ENCODE results near the gene NPBWR2.

Gene NPBWR2

DNA sequence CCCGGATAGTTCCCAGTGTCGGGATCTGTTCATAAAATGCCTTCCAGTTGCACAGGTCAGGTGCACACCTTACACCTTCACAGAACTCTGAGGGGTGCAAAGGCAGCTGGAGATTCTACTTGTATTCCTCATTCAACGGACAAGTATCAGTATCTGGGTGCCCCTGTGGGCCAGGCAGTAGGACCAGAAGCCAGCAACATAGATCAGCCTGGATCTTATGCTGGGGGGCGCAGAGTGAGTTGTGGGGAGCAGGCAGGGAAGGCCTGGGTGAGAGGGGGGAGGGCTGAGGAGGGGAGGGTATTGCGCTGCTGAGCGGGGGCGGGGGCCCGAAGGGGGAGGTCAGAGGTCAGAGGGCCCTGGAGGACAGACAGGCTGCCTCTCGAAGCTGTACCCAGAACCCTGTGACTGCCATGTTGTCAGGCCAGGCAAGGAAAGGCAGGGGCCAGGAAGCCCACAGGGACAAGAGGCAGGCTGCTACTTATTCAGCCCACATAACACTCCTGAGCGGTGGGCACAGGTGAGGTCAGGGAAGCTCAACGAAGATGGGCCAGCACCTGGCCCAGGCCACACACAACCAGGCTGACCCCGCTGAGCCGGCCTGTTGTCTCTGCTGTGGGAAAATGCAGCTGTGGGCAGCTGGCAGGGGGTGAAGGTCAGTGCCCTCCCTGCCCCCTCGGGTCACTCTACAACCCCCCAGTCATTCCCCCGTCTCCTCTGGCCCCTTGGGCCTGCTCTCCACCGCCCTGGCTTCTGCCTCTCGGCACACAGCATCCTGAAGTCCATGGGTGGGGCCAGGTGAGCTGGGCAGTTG, 26.3 kb downstream of the NPBWR2 start:
- Histone ChIP-seq H3K9me3 (replicated peaks in 1 of 11) (peaks cover 0 to 5% (median 2%) of the 10 kb centered on the region in 11 experiments; a peak in 12 of 22 replicates), H3K9ac (peak overlapping the region; percentile 82 to 93 (median 90)), H3K36me3 (peaks cover 0 to 8% (median 5%) of the 10 kb centered on the region in 11 experiments; a peak in 15 of 22 replicates), H3K27me3 (peaks cover 24 to 33% (median 29%) of the 10 kb centered on the region in 11 experiments), H3K4me2 (peak overlapping the region; percentile 91 to 100 (median 99)), H3K4me3 (peak overlapping the region; percentile 75 to 98 (median 88)), H4K20me1 (peaks cover 12 to 48% (median 29%) of the 10 kb centered on the region in 11 experiments; a peak in 19 of 22 replicates), H3K27ac (peak overlapping the region in 3 of 11 experiments; percentile 56 to 94 (median 93); a peak in 5 of 22 replicates), H3K4me1 (peaks cover 43 to 78% (median 66%) of the 10 kb centered on the region in 10 experiments)
- TF ChIP-seq Cebpa-rat (IDR thresholded peaks at IDR 0.05) = no peak

DNA sequence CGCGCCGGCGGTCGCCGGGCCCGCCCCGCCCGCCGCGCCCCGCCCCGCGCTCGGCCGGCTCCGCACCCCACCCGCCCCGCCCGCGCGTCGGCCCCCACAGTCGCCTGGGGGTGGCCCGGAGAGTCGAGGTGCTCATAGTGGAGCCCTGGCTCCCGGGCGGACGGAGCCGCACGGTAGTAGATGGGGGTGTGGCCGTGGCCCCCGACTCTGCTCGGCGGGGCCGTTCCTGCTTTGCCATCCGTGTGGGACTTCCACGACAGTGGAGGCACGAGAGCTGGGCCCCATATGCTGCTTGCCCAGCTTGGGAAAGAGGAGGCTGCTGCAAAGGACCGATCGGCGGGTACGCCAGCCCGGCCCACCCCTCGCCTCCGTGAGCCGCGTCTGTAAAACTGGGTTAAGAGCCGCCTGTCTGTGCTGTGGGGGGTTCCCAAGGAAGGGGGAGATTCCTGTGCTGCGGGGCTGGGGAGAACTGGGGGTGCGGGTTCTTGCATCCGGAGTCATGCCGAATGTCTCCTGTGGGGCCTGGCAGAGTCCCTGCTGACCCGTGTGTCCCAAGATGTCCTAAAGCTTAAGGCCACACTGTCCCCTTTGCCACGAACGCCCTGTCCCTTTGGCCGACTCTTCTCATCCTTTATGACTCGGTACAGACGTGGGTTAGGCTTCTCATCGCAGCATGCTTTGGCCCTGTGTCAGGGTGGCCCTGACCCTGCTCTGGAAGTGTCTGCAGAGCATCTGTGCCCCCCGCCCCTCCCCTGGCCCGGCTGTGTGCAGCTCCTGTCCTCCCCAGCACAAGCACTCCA, 27.2 kb downstream of the NPBWR2 start, which contains the start of gene OPRL1:
TSS of gene OPRL1 (plus strand) at position 70 of the 800 bp plus-strand sequence. CDS start 12,639 bp downstream, outside the sequence.
- H3K4me3 ChIP-seq = peak within 1 kb of the TSS; percentile 75 to 98 (median 88)
- no peak for TF ChIP-seq Cebpa-rat (IDR thresholded peaks at IDR 0.05)
- peaks cover 52 to 86% (median 74%) of the 10 kb centered on the region in 10 experiments for H3K4me1 ChIP-seq
- peak within 1 kb of the TSS; percentile 86 to 93 (median 91) for H3K9ac ChIP-seq
- no peaks in the 10 kb centered on the region for H3K9me3 ChIP-seq (replicated peaks in 1 of 11)
- peak within 1 kb of the TSS; percentile 85 to 95 (median 92) for H3K27ac ChIP-seq
- H3K36me3 ChIP-seq = peaks cover 0 to 16% (median 12%) of the 10 kb centered on the region in 11 experiments; a peak in 17 of 22 replicates
- peak within 1 kb of the TSS; percentile 97 to 100 (median 100) for H3K4me2 ChIP-seq
- H4K20me1 ChIP-seq = peaks cover 16 to 56% (median 37%) of the 10 kb centered on the region in 11 experiments; a peak in 20 of 22 replicates
- peaks cover 16 to 25% (median 21%) of the 10 kb centered on the region in 11 experiments for H3K27me3 ChIP-seq

DNA sequence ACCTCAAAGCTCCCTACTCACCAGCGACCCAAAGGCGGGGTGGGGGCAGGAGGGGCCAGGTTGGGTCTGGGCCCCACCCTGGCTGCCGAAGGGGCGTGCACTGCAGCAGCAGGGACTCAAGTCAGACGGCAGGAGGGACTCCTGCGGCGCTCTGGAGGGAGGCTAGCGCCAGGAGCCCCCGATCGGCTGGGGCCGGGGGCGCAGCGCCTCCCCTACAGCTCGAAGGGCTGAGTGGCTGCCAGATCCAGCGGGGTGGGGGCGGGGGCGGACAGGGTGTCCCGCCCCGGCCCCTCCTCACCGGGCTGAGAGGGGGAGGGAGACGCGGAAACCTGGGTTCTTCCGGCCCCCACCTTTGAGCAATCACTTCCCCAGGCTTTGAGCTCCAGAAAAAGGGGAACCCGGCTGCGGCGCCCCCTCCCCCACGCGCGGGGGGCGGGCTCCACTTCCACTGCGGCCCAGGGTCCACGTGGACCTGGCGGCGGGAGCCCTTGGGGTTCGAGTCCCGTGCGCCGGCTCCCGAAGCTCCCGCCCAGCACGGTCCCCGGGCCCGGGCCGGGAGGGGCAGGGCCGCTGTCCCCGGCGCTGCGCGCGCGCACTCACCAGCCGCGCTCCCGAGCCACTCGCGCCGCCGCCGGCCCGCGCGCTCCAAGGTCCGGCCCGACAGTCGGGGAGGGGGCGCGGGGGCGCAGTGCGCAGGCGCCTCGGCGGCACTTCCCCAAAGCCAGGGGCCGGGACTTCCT, 27.9 kb downstream of the NPBWR2 start, which contains the start of gene RGS19:
TSS of gene RGS19 (minus strand) at position 246 of the 740 bp plus-strand sequence. CDS start 2,632 bp downstream, outside the sequence.
- Histone ChIP-seq H3K36me3 (peaks cover 1 to 24% (median 19%) of the 10 kb centered on the region in 11 experiments; a peak in 20 of 22 replicates), H3K27ac (peak within 1 kb of the TSS; percentile 85 to 95 (median 92)), H3K27me3 (peaks cover 9 to 17% (median 14%) of the 10 kb centered on the region in 11 experiments), H3K4me3 (peak within 1 kb of the TSS; percentile 75 to 98 (median 88)), H3K4me2 (peak within 1 kb of the TSS; percentile 97 to 100 (median 100)), H4K20me1 (peaks cover 16 to 57% (median 39%) of the 10 kb centered on the region in 11 experiments; a peak in 21 of 22 replicates), H3K9ac (peak within 1 kb of the TSS; percentile 86 to 93 (median 91)), H3K4me1 (peaks cover 56 to 91% (median 79%) of the 10 kb centered on the region in 10 experiments), H3K9me3 (replicated peaks in 1 of 11) (no peaks in the 10 kb centered on the region)
- 0 out of 22 replicates have a peak, but pooled peaks of 1 of the 11 experiments have one; percentile 17 for TF ChIP-seq Cebpa-rat (IDR thresholded peaks at IDR 0.05)

DNA sequence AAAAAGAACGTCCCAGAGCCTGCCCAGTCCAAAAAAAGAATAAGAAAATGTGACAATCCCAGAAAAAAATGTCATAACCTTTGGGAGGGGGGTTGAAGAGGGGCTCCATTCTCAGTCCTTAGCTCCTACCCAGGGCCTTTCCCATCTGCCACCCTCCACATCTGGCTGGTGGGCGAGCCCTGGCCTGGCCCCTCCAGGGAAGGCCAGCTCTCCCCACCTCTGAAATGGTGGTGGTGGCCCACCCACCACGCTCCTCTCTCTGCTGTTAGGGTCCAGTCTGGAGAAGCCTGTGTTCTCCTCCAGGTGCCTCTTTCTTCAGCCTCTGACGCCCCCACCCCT, 28.5 kb downstream of the NPBWR2 start:
- Histone ChIP-seq H3K4me1 (peaks cover 56 to 91% (median 79%) of the 10 kb centered on the region in 10 experiments), H3K9ac (peak overlapping the region; percentile 86 to 93 (median 91)), H3K36me3 (peaks cover 7 to 29% (median 24%) of the 10 kb centered on the region in 11 experiments), H4K20me1 (peaks cover 18 to 57% (median 42%) of the 10 kb centered on the region in 11 experiments), H3K27me3 (peaks cover 3 to 12% (median 8%) of the 10 kb centered on the region in 11 experiments), H3K4me2 (peak overlapping the region; percentile 93 to 100 (median 99)), H3K27ac (peak overlapping the region; percentile 85 to 95 (median 92)), H3K9me3 (replicated peaks in 1 of 11) (no peaks in the 10 kb centered on the region), H3K4me3 (peak overlapping the region; percentile 75 to 98 (median 88))
- TF ChIP-seq Cebpa-rat (IDR thresholded peaks at IDR 0.05) = no peak

DNA sequence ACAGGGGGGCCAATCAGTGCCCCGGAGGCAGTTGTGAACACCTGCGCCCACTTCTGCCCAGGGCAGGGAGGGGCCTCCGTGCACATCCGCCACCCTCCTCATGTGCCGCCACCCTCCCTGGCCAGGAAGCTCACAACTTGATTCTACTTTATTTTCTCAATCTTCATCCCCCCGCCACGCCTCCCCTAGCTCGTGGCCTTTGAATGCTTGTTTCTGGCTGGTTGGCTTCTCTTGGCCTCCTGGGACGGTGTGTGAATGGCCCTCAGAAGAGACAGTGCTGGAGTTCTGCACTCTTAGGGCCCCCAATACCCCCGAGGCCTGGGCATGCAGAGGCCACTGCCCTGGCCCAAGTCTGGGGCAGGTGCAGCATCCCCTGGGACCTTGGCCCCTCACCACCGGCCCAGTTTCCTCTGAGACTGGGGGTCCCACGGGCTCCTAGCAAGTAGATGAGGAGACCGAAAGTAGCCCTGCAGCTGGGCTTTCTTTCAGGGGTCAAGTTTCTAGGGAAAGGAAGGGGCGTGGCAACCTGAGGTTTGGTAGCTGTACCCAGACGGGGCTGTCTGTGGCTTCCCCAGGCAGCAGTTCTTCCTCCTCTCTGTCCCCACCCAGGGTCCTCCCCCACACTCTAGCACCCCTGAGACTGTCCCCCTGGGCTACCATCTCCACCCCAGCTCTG, 29.4 kb downstream of the NPBWR2 start:
- Histone ChIP-seq H3K9ac (peak overlapping the region; percentile 86 to 93 (median 91)), H3K4me2 (peak overlapping the region; percentile 93 to 100 (median 99)), H4K20me1 (peaks cover 27 to 61% (median 51%) of the 10 kb centered on the region in 11 experiments; a peak in 21 of 22 replicates), H3K4me1 (peaks cover 61 to 93% (median 81%) of the 10 kb centered on the region in 10 experiments), H3K27me3 (peaks cover 0 to 3% (median under 1%) of the 10 kb centered on the region in 11 experiments; a peak in 5 of 22 replicates), H3K27ac (peak overlapping the region; percentile 85 to 95 (median 92); a peak in 21 of 22 replicates), H3K36me3 (peaks cover 14 to 38% (median 33%) of the 10 kb centered on the region in 11 experiments), H3K9me3 (replicated peaks in 1 of 11) (no peaks in the 10 kb centered on the region), H3K4me3 (peak overlapping the region; percentile 75 to 98 (median 88))
- TF ChIP-seq Cebpa-rat (IDR thresholded peaks at IDR 0.05) = no peak

DNA sequence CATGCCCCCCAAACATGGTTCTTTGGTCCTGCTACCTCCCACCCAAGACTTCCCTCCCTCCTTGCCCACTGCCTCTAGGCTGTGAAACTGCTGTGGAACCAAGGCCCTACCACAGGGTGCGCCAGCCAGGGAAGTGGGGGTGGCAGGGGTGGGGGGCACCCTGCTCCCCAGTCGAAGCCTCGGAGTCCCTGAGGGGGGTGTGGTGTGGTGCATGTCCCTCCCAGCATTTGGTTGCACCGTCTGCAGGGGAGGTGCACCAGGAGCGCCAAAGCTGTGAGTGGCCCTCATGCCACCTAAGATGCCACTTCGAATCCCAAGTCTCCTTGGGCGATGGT, 29.9 kb downstream of the NPBWR2 start:
- no peak for TF ChIP-seq Cebpa-rat (IDR thresholded peaks at IDR 0.05)
- H3K27me3 ChIP-seq = no peaks in the 10 kb centered on the region
- H4K20me1 ChIP-seq = peaks cover 32 to 66% (median 56%) of the 10 kb centered on the region in 11 experiments; a peak in 21 of 22 replicates
- peak overlapping the region; percentile 75 to 98 (median 88) for H3K4me3 ChIP-seq
- peak overlapping the region; percentile 78 to 95 (median 92) for H3K27ac ChIP-seq
- H3K4me1 ChIP-seq = peaks cover 61 to 93% (median 81%) of the 10 kb centered on the region in 10 experiments
- H3K9me3 ChIP-seq (replicated peaks in 1 of 11) = no peaks in the 10 kb centered on the region
- peaks cover 14 to 43% (median 38%) of the 10 kb centered on the region in 11 experiments for H3K36me3 ChIP-seq
- H3K4me2 ChIP-seq = peak overlapping the region; percentile 93 to 100 (median 99)
- peak overlapping the region; percentile 86 to 93 (median 91) for H3K9ac ChIP-seq

DNA sequence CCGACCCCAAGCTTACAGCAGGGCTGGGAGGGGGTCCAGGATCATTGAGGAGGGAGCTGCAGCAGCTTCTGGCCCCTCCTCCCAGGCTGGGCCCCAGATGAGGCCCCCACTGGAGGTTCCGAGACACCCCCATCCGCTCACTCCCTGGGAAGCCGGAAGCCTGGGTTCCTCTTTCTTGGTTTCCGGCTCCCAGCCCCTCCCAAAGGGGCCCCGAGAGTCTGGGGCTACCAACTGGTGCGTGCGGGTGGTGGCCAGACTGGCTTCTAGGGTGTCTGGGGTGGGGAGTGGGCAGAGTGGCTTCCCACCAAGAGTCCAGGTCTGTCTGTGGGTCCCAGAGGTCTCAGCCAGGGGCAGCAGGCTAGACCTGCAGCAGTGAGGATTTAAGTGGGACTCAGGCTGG, 30.3 kb downstream of the NPBWR2 start:
- Histone ChIP-seq H3K9me3 (replicated peaks in 1 of 11) (no peaks in the 10 kb centered on the region), H3K36me3 (peaks cover 14 to 47% (median 42%) of the 10 kb centered on the region in 11 experiments), H3K9ac (peak overlapping the region; percentile 86 to 93 (median 91)), H3K4me1 (peaks cover 61 to 93% (median 81%) of the 10 kb centered on the region in 10 experiments), H3K4me2 (peak overlapping the region; percentile 93 to 100 (median 99)), H3K27me3 (no peaks in the 10 kb centered on the region), H3K27ac (peak overlapping the region; percentile 78 to 95 (median 92)), H3K4me3 (peak overlapping the region; percentile 75 to 98 (median 88)), H4K20me1 (peaks cover 36 to 71% (median 60%) of the 10 kb centered on the region in 11 experiments; a peak in 21 of 22 replicates)
- TF ChIP-seq Cebpa-rat (IDR thresholded peaks at IDR 0.05) = no peak
